ENCODE data around the gene TAMM41.
"Not testable (repeated sequence)": the region's sequence is repeated elsewhere in the genome, so short reads cannot be mapped to it uniquely, and the experiment has no call there.

The TAMM41 gene, protein sequence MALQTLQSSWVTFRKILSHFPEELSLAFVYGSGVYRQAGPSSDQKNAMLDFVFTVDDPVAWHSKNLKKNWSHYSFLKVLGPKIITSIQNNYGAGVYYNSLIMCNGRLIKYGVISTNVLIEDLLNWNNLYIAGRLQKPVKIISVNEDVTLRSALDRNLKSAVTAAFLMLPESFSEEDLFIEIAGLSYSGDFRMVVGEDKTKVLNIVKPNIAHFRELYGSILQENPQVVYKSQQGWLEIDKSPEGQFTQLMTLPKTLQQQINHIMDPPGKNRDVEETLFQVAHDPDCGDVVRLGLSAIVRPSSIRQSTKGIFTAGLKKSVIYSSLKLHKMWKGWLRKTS

DNA sequence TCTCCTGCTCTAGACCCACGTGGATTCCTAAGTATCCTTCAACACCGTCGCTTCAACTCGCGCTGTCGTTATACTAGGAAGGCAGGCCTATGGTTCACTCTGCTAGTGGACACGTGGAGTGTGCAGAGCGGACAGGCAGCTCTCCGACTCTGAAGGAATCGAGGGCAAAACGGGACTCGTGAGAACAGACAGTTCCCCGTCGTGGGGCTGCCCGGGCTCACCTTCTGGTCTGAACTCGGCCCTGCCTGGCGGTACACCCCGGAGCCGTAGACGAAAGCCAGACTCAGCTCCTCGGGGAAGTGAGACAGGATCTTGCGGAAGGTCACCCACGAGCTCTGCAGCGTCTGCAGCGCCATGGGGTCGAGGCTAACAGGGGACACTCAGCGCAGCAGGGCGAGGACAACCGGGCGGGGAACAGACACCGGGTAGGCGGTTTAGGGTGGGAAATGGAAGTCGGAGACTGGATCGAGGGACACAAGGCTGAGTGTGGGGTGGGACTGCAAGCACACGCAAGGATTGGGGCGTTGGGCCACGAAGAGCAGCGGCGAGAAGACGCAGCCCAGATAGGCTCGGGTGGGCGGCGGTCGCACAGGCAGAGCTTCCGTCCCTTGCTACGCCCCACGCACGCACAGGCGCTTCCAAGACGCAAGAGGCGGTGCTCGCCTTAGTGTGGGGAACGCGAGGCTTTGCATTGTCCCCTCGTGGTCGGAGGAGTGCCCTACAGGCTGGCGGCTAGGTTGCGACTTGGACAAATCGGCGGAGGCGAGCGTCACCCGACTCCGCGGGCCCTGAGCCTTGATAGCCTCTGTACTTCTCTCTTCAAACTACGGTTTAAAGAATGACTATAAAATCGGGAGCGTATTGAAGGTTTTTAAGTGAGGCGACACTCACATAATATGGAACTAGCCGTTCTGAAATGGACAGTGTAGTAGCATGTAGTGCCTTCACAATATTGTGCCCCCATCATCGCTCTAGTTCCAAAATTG is at the start of gene TAMM41:
TAMM41 (minus strand) TSS at position 605 of the 986 bp plus-strand sequence; CDS start at position 356, 249 bp downstream.
- DNase-seq = peak; percentile 78

DNA sequence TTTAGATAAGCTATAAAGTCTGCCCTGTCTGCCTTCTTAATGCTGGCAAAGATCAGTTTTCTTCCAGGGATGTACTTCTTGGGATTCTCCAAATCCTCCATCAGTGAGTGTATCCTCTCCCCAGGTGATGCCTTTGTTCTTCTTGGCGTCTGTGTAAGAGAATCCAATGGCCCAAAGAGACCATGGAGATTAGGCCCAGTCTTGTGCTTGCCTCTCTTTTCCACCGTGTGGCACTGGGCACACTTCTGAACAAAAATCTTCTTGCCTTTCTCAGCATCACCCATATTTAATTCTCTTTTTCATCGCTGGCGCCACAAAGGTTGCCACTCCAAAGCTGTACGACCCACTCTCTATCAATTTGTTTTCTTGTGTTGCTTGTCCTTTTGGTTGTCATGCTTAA is 32.2 kb upstream of the TAMM41 start:
- no peak for DNase-seq

DNA sequence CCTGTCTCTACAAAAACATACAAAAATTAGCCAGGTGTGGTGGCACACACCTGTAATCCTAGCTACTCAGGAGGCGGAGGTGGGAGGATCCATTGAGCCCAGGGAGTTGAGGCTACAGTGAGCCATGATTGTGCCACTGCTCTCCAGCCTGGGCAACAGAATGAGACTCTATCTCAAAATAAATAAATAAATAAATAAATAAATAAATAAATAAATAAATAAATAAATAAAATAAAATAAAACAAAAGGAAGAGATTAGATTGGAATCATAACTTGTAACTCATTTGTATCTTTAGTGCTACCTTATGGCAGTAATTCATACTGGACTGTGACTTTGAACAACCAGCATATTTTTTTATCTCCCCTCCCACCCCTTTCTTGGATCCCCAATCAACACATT is 28.0 kb upstream of the TAMM41 start:
- DNase-seq = not testable (repeated sequence)

DNA sequence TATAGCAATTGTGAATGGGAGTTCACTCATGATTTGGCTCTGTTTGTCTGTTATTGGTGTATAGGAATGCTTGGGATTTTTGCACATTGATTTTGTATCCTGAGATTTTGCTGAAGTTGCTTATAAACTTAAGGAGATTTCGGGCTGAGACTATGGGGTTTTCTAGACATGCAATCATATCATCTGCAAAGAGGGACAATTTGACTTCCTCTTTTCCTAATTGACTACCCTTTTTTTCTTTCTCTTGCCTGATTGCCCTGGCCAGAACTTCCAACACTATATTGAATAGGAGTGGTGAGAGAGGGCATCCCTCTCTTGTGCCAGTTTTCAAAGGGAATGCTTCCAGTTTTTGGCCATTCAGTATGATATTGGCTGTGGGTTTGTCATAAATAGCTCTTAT is 17.1 kb upstream of the TAMM41 start:
- DNase-seq = not testable (repeated sequence)

DNA sequence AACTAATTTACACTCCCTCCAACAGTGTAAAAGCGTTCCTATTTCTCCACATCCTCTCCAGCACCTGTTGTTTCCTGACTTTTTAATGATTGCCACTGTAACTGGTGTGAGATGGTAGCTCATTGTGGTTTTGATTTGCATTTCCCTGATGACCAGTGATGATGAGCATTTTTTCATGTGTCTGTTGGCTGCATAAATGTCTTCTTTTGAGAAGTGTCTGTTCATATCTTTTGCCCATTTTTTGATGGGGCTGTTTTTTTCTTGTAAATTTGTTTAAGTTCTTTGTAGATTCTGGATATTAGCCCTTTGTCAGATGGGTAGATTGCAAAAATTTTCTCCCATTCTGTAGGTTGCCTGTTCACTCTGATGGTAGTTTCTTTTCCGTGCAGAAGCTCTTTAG is 15.9 kb upstream of the TAMM41 start:
- DNase-seq = not testable (repeated sequence)

DNA sequence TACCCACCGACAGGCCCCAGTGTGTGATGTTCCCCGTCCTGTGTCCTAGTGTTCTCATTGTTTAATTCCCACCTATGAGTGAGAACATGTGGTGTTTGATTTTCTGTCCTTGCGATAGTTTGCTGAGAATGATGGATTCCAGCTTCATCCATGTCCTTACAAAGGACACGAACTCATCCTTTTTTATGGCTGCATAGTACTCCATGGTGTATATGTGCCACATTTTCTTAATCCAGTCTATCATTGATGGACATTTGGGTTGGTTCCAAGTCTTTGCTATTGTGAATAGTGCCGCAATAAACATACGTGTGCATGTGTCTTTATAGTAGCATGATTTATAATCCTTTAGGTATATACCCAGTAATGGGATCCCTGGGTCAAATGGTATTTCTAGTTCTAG is 15.5 kb upstream of the TAMM41 start:
- not testable (repeated sequence) for DNase-seq

DNA sequence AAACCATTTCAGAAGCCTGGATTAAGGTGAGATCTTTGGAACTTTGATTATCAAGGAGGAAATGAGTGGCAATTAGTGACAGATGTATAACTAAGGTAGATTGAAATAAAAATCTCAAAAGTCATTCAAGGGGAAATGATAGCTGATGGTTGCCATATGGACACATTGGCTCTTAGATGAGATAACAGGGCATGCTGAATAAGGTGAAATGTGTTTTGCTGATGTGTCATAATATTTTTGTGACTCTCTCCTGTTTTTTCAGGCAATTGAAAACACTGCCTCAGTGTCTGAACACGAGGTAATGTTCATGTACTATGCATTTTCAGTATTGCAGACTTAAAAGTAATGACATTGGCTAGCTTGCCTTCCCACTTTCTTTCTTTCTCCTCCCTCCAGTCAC is 13.5 kb upstream of the TAMM41 start:
- not testable (repeated sequence) for DNase-seq

DNA sequence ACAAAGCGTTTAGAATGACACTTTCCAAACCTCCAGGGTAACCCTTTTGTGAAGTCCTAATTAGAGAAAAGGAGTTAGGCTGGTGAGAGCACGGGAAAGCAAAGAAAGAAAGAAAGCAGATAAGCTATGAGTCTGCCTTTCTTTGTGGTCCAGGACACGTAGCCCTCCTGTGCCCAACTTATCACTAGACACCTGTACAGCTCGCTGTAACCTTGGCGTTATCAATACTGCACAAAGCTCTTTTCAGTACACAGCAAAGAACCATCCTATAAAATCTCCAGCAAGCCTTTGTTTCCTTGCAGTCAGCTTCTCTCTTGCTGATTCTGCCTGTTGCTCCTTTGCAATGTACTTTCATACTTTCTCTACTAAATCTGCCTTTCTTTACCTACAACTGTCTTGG is 6.8 kb upstream of the TAMM41 start:
- no peak for DNase-seq

DNA sequence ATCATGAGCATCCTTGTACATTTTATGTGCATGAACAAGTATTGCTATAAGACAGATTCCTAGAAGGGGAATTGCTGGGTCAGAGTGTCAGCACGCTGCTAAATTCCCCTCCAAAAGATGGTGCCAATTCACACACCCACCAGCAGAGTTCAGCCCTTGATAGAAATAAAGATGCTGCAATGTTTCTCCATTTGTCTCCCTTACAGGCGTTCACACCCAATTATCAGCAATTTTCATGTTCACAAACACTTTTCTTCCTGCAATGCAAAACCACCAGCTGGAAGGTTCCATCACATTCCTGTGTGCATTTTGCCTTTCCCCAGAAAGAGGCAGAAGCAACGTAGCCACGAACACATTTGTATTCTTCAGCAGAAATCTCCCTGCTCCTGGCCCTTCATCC is 3.3 kb upstream of the TAMM41 start:
- DNase-seq = no peak

DNA sequence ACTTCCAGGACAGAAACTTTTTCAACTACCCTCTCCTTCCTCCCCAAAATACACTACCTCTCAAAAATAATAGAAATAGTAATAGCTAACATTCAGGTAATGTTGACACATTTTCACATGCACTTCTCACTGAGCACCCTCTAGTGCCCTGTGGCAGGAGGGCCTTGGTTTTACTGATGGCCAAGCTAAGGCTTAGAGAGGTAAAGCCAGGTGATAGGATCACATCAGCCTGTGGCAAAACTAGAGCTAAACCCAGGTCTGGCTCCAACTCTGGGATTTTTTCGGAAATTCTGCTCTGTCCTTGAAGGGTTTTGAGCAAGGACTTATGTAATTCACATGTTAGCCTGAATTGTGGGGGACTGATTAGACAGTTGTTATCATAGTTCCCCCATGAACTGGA is 922 bp upstream of the TAMM41 start:
- no peak for DNase-seq

DNA sequence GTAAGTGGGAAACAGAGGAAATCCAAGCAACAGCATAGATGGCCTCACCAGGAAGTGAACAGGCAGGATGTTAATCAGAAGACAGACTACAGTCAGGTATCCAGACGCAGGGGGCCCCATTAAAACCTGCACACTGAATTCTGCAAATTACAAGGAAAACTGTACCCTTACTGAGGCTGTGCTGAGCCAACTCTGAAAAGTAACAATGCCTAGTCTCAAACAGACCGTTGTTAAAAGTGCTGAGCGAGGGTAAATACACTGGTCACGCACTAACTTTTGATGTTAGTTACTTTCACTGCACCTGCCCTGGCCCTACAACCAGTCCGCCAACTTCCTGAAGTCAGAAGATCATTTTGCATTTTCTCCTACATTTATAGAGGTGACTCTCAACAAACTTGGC is 1.0 kb downstream of the TAMM41 start:
- no peak for DNase-seq

DNA sequence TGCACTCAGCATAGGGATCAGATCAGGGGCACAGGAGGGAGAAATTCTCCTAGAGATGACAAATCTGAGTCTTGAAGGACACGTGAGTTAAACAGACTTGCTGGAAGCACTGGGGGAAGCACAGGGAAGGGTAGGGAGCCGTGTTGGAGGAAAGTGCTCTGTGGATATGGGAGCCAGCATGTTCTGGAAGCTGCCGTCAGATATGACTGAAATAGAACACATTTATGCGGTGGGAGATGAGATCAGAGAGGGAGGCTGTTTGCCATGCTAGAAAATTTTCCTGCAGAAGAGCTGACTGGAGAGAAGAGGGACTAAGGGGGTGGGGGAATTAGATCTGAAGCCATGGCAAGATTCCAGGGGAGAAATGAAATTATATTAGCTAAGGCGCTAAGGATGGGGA is 1.8 kb downstream of the TAMM41 start:
- DNase-seq = no peak

DNA sequence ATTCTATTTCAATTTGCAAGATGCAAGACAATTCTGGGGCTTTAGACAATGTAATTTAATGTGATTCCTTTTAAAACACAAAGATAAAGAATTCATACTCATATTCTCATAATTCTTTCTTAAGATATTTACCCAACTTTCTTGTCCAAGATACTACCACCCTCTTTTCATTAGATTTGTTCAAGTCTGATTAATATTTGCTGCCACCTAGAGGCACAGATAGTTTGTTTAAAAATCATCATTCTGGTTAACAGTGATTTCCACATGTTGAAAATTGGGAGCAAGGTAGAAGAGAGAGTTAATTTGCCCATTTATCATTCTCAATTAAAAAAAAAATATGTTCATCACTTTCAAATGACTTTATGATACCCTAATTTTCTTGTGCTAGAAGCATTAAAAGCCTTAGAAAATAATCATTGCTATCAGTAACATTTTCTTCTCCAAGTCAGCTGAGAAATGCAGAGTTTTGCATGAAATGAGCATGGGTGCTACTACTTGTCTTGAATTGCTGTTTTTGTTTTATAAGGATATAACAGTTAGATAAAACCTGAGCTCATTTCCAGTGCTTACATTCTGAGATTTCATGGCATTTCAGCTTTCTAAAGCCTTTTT is 11.6 kb downstream of the TAMM41 start:
- no peak for DNase-seq

DNA sequence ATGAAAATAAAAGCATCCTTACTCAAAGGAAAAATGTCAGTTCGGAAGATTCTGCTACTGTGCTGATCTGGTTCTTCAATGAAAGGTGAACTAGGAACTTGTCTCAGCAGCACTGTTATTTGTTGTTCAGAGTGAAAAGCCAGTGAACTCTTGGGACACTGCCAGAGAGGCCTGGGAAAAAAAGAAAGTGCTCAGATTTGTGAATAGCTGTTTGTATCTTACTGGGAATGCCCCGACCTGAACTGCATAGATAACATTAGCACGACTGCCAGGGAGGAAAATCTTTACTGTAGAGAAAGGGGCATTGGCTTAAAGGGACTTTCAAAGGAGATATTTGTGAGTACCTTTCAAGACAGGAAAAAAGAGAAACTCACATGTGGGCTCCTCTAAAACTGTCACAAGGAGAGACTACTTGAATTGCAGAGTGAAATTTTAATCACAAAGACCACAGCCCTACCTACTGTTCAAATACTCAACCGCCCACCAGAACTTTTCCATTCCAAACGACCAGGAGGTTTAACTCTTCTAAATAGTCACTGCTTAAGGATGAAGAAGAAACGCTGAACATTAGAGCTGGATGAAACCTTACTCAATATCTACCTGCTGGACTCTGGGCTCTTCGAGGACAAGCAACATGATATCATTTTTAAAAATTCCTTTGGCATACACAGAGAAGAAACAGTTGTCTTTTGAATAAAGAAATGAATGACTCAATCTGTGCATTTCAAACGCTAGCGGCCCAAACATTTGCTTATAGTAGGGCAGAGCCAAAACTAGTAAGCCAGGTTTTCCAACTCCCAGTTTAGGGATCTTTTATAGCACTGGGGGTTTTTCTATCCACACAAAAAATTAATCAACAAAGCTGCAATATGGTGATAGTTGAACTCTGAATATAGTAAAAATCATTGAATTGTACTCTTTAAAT is 13.4 kb downstream of the TAMM41 start:
- no peak for DNase-seq

DNA sequence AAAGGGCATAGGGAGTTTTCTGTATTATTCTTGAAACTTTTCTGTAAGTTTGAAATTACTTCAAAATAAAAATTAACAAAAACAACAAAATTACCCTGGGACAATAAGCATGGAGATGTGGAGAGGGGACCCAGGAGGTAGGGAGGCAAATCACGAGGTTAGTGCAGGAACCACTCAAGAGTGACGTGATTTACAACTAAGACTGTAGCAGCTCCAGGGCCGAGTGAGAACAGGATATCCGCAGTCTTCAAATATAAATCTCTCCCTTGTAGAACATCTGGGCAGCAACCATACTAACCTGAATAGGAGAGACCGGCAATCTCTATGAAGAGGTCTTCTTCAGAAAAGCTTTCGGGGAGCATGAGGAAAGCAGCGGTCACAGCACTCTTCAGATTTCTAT is 17.3 kb downstream of the TAMM41 start:
- no peak for DNase-seq

DNA sequence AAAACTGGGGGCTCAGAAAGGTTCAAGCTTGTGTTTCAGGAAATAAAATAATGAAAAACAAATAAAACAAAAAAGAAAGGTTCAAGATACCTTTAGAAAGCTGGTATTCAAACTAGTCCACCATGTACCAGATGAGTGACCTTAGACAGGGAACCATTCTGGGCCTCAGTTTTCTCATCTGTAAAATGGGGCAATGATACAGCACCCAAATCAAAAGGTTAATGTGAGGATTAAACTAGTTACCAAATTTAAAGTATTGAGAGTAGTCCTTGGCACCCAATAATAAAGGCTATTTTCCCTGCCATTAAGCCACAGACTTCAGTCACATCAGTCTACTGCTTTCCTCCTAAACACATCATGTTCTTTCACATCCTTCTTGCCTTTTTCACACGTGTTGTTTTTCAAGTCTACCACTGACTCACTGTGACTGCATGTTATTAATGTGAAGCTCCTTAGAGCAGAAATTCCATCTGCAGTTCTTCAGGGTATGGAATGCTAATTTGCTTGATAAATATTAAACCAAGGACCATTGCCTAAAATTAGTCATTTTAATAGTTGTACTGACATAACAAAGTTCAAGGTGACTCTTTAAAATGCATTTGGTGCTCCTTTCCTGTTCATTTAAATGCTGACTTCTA is 19.9 kb downstream of the TAMM41 start:
- DNase-seq = no peak

DNA sequence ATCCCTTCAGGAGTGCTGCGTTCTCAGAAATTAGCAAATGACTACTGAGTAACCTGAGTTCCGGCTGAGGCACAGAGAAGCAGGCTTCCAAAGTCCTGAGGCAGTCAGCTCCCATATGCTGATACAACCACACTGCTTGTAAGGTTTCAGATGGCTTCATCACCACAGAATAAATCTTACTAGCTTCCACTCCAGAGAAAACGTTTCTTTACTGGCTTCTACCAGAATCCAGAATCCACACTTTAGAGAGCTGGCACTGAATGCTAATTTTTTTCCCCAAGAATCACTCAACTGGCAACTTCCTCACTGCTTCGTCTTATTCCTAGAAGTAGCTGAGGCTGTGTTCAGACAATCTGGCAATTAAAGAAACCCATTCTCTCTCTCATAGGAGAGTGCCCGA is 21.4 kb downstream of the TAMM41 start:
- no peak for DNase-seq

DNA sequence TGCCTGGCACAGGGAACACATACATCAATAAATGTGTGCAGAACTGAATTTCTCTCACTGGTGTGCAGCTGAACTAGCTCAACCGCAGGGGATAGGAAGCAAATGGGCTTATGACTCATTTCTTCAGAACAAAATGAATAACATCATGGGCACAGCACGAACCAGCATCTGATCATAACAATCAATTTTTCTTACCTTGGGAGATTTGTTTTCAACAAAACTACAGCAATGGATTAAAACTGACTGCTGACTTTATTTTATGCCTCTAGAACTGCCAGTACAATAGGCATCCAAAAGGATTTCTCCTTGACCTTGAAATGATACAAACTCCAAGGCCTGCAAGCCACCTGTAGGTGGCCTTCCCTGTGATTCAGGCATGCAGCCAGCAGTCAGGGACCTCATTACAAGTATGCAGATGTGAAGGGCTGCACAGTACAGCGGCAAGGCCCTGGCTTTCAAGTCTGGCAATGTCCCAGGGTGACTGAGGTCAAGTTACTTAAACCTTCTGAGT is 26.1 kb downstream of the TAMM41 start:
- DNase-seq = no peak

DNA sequence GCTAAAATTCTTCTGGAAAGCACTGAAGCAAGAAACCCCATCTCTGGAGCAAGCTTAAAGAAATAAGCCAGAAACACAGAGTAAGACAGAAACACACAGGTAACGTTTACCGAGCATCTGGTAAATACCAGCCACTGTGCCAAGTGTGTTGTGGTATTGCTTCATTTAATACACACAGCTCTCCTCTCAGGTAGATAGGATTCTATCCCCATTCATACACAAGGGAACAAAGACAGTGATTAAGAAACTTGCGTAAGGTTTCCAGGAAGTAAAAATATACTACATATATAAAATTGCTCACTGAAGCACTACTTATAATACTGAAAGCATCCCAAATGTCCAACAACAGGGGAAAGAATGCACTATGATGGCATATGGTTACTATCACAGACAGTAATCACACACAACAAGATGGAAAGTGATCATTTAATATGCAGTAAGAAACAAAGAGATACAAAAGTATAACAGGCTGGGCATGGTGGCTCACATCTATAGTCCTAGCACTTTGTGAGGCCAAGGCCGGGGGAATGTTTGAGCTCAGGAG is 27.5 kb downstream of the TAMM41 start:
- DNase-seq = no peak

DNA sequence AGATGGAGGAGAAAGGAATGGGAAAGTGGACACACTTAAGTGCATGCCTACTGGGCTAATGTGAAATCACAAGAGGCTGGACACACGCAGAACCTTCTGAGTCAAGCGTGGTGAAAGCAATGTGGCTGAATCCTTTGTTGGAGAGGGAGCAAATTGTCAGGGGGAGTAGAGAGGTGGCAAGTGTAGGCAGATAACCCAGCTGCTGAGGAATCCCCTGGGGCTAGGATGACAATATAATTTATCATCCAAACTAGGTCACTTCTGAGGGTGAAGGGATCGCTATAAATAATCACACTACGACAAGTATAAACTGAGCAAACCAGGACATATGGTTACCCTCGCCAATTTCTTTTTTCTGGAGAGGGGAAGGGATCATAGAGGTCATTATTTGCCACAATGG is 28.7 kb downstream of the TAMM41 start:
- DNase-seq = peak; percentile 51

DNA sequence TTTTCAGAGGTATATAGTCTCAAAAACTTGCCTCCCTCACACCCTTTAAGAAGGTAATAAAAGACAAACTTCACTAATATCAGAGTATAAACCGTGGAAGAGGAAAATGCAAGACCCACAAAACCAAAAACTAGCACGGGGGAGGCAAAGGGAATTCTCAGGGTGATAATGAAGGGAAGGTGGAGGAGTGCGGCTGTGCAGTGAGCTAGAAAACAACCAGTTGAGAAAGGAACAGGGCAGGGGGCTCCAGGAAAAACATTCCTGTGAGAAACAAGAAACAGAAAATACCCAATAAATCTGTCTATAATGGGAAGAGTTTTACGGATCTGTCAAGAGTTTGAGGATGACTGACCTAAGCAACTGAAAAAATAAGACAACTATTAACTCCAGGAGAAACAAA is 31.6 kb downstream of the TAMM41 start:
- no peak for DNase-seq
